Measurements from ENCODE around the gene FAM177A1.
A peak's percentile ranks its signal among the peaks of the same experiment; 100 is the strongest.
"Not testable (repeated sequence)": the region's sequence is repeated elsewhere in the genome, so short reads cannot be mapped to it uniquely, and the experiment has no call there.

The FAM177A1 gene, protein sequence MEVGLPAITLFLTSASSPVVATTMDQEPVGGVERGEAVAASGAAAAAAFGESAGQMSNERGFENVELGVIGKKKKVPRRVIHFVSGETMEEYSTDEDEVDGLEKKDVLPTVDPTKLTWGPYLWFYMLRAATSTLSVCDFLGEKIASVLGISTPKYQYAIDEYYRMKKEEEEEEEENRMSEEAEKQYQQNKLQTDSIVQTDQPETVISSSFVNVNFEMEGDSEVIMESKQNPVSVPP

DNA sequence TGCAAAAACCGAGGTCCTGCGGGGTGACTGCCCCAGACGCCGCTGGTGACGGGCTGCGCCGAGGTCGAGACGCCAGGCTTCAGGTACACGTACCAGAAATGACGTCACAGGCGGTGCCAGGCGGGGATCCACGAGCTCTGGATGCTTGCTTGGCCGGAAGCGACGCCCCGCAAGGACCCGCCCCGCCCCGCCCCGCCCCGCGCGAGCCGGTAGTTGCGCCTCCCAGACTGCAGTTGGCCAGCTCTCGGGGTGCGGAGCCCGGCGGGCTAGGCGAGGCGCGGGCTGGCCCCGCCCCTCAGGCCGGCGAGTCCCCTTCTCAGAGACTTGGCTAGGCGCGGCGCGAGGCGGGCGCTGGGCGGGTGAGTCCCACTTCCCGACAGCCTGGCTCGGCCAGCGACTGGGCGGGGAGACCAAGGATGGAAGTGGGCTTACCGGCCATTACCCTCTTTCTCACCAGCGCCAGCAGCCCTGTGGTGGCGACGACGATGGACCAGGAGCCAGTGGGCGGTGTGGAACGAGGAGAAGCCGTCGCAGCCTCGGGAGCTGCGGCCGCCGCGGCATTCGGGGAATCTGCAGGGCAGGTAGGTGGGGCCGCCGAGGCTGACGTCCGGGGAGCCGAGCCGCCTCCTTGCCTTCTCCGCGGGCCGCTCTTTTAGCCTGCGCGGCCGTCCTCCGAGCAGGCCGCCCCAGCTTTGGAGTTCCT, at the start of gene FAM177A1:
Gene FAM177A1, plus strand, starts transcription at position 225 of the 703 bp plus-strand sequence. Its CDS starts 192 bp downstream, at position 417.
- DNase-seq (ENCODE audit: low read depth): peak; percentile 68

DNA sequence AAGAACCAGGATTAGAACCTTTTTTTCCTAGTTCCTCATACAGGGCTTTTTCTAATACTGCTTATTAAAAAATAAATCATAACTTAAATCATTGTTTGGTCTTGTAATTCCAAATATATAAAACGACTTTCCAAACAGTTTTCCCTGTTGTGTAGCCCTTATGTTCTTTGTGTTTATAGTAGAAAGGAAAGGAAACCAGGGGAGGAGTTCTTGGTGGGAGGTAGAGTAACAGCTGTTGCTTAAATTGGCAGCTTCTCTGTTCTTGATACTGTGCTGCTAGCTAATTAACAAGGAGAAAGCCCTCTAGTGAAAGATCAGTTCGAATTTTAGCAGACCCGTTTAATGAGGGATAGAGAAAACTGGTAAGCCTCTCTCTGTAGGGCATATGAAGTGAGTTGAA, 48.3 kb upstream of the FAM177A1 start:
- DNase-seq (ENCODE audit: low read depth): no peak

DNA sequence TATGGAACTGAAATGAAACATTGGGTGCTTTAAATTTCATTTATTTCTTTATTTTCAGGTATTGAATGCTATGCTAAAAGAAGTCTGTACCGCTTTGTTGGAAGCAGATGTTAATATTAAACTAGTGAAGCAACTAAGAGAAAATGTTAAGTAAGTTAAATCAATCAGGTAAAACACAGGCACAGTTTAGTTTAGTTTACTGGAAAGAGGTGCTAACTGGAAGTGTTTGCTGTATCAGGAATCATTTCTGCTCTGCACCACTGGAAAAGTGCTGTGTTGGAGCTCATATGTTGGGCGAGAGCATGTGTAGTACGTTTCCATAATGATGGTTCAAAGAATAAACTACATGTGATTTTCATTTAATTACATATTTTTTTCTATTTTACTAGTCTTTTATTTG, 46.6 kb upstream of the FAM177A1 start:
- no peak for DNase-seq (ENCODE audit: low read depth)

DNA sequence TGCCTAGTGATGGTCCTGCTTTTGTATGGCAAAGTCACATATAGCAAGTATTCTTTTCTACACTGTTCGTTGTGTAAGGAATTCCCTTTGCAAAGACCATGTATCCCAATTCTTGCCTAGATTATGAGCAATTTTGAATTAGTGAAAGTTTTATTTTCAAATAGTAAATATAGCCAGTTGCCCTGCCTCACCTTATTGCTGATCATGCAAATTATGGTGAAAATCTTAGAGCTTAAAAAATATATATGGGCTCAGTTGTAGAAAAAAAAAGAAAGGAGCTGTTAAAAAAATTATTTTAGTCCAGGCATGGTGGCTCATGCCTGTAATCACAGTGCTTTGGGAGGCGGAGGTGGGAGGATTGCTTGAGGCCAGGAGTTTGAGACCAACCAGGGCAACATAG, 44.5 kb upstream of the FAM177A1 start:
- no peak for DNase-seq (ENCODE audit: low read depth)

DNA sequence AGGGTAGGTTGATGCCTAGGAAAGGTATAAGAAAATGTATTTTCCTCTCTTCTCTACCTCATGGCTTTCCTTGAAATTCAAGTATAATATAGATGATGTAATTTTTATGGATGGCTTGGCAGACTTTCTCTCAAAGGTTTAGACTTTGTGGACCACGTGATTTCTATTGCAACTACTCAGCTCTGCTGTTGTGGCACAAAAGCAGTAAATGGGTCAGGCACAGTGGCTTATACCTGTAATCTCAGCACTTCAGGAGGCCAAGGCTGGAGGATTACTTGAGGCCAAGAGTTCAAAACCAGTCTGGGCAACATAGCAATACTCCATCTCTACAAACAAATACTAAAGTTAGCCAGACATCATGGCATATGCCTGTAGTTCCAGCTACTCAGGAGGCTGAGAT, 41.2 kb upstream of the FAM177A1 start:
- DNase-seq (ENCODE audit: low read depth): no peak

DNA sequence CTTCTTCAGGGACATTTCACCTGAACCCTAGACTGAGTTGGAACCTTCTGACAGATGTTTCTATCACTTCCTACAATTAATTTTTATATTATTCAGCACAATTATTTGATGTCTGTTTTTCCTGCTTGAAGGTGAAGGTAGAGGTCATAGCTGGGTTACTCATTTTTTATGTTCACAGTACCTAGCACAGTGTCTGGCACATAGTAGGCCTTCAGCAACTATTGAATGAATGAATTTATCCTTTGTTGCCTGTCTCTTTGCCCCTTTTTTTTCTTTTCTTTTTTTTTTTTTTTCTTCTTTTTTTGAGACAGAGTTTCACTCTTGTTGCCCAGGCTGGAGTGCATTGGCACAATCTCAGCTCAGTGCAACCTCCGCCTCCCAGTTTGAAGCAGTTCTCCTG, 29.5 kb upstream of the FAM177A1 start:
- no peak for DNase-seq (ENCODE audit: low read depth)

DNA sequence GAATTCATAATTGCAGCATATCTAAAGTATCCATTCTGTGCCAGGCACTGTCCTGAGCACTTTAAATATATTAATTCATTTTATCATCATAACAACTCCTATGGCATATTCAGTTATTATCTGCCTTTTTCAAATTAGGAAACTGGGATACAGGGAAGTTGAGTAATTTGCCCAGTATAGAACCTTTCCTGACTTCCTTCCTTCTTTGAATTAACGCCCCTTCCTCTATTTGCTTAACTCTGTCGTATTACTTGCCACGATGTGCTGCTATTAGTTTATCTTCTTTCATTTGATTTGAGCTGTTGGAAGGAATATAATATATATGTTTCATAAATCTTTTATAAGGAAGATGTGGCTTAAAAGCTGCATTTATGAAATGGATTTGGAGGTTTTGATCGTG, 25.4 kb upstream of the FAM177A1 start:
- no peak for DNase-seq (ENCODE audit: low read depth)

DNA sequence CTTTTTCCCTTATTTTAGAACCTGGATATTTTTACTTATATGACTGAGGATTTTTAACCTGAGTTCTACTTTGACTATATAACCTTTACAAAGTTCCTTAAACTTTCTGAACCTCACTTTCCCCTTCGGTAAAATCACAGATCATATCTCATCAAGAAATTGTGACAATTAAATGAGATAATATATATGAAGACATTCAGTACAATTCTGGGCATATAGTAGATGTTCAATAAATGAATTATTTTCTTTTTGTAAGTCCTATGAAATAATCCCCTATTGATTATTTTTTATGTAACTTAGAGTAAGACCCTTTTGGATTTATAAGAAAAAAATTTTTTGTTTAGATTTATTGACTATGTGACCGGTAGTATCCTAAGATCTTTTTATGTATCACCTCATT, 17.6 kb upstream of the FAM177A1 start:
- DNase-seq (ENCODE audit: low read depth): no peak

DNA sequence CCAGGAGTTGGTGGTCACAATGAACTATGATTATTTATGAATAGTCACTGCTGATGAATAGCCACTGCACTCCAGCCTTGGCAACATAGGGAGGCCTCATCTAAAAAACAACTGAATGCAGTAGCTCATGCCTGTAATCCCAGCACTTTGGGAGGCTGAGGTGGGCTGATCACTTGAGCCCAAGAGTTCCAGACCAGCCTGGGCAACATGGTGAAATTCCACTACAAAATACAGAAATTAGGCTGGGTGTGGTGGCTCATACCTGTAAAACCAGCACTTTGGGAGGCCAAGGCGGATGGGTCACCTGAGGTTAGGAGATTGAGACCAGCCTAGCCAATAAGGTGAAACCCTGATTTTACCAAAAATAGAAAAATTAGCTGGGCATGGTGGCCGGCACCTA, 13.5 kb upstream of the FAM177A1 start:
- DNase-seq (ENCODE audit: low read depth): no peak

DNA sequence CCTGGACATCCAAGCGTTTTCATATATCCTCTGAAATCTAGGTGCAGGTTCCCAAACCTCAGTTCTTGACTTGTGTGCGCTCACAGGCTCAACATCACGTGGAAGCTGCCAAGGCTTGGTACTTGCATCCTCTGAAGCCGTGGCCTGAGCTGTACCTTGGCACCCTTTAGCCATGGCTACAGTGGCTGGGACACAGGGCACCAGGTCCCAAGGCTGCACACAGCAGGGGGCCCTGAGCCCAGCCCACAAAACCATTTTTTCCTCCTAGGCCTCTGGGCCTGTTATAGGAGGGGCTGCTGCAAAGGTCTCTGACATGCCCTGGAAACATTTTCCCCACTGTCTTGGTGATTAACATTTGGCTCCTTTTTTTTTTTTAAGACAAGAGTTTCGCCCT, 11.6 kb upstream of the FAM177A1 start:
- no peak for DNase-seq (ENCODE audit: low read depth)

DNA sequence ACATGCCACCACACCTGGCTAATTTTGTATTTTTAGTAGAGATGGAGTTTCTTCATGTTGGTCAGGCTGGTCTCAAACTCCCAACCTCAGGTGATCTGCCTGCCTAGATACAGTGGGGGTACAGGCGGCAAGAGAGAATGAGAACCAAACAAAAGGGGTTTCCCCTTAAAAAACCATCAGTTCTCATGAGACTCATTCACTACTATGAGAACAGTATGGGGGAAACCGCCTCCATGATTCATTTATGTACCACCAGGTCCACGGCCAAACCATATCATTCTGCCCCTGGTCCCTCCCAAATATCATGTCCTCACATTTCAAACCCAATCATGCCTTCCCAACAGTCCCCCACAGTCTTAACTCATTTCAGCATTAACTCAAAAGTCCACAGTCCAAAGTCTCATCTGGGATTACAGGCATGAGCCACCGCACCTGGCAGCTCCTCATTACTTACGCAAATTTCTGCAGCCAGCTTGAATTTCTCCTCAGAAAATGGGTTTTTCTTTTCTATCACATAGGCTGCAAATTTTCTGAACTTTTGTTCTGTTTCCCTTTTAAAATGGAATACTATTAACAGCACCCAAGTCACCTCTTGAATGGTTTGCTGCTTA, 11.0 kb upstream of the FAM177A1 start:
- not testable (repeated sequence) for DNase-seq (ENCODE audit: low read depth)

DNA sequence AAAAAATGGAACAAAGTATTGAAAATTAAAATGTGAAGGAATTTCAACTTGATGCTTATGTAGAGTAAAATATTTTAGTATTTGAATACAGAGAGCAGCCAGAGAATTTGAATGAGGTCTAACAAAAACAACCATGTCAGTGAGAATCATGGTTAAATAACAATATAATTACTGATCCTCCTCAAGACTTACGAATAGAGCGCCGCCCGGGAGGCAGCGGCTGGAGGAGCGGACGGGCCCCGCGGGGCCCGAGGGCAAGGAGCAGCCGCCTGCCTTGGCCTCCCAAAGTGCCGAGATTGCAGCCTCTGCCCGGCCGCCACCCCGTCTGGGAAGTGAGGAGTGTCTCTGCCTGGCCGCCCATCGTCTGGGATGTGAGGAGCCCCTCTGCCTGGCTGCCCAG, 7.8 kb upstream of the FAM177A1 start:
- not testable (repeated sequence) for DNase-seq (ENCODE audit: low read depth)

DNA sequence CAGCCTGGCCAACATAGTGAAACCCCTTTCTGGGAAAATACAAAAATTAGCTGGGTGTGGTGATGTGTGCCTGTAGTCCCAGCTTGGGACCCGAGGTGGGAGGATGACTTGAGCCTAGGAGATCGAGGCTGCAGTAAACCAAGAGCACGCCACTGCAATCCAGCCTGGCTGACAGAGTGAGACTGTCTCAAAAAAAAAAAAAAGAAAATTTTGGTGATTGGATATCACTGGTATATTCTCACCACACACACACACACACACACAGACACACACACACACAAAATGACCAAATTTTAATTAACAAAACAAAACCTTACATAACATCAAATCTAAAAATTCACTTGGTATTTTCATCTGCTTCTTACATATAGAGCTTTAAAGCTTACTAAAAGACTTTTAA, 3.4 kb upstream of the FAM177A1 start:
- DNase-seq (ENCODE audit: low read depth): no peak

DNA sequence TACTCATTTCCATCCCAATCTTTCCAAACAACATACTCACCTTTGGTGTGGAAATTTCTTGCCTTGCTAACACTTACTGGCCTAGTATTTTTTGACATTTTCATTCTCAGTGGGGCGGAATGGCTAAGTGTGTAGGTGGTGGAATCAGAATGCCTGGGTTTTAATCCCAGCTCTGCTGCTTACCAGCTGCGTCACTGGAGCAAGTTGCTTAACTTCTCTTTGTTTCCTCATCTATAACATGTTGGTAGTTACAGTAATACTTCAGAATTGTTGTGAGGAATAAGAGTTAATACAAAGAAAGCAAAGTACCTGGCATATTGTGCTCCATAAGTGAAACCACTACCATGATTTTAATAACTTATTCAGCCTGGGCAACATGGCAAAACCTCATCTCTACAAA, 3.0 kb upstream of the FAM177A1 start:
- no peak for DNase-seq (ENCODE audit: low read depth)

DNA sequence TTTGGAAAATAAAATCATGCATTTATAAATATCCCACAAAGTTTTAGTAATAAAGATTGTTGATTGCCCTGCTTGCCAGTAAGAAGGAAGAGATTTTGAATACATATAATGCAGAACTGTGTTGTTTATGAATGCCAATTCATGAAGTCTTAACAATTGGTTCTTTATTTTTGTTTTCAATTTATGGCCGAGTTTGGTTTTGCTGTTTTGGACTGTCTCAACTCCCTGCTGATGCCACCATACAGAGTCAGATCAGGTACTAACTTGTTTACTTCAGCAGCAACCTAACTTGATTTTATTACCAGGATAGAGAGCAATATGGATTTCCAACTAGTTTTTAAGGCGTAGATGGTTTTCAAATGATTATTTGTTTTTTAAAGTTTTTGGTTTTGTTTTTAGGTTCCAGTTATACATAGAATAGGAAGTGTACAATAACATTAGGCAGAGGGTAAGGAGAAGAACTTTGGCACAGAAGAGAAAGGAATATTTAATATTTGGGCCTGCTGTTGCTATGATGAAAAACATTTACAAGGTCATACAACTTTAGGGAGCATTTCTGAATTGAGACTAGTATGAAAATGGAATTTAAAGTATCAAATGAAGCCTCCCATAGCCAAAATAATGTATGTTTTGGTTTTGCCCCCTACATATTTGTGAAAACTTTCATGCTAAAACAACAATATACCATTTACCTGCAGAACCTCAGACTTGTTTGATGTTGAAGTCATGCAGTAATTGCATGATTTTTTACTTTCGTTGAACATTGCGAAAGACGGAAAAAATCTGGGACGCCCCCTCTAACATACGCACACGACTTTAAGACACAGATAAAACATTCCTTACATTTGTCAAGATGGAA, 904 bp upstream of the FAM177A1 start:
- no peak for DNase-seq (ENCODE audit: low read depth)

DNA sequence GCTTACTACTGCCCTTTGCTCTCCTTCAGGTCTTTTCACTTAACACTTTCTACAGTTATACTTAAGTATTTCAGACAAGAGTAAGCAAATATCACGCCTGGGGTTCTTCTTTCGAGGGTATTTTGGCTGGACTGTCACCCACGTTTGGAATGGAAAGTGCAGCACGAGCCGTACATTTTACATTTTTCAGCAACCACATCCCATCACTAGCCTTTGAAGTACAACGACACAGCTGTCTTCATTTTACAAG, 349 bp upstream of the FAM177A1 start:
- no peak for DNase-seq (ENCODE audit: low read depth)

DNA sequence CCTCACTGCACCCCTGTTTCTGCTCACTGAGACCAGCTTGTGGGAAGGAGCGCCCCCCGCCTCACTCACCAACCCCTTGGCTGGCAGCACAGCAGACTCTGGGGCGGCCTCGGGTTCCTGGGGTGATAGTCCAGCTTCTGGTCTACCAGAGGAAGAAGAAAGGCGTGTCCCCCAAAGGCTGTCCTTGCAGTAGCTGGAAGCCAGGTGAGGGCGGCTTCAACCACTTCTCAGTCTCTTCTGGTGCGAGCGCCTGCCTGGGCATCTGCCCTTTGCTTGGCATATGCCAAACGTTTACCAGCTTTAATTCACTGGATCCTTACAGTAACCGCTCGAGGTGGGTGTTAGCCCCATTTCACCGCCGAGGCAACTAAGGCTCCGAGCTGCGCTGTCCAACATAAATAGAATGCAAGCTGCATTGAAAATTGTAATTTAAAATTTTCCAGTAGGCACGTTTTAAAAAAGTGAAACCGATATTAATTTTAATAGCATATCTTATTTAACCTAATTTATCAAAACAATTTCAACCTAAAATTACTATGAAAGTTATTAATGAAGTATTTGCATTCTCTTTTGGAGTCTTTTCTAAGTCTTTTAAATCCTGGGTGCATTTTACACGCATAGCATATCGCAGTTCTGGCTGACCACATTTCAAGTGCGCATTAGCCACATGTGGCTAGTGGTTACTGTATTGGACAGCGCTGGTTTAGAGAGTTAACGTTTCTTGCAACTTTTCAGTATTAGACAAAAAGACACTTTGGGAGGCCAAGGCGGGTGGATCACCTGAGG, 872 bp downstream of the FAM177A1 start:
- DNase-seq (ENCODE audit: low read depth): no peak

DNA sequence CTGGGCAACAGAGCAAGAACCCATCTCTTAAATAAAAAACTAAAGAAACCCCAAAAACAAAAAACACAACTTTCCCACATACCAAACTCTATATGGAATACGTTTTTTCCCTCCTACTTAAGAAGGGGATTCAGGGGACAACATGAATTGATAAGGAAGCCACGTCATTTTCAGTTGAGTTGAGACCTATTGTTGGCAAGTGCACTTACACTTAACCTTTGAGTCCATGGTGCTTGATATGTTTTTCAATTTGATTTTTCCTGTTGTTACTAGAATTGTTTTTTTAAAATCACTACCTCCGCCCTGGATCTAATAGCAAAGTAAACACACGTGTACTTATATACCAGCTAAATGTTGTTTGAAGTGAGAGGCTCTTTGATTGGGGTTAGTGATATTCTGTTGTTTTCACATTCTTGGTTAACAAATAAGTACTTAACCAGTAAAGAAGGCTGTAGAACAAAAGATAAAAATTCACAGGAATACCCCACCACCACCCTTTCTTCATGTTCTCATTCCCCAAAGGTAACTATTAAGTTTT, 2.0 kb downstream of the FAM177A1 start:
- DNase-seq (ENCODE audit: low read depth): no peak

DNA sequence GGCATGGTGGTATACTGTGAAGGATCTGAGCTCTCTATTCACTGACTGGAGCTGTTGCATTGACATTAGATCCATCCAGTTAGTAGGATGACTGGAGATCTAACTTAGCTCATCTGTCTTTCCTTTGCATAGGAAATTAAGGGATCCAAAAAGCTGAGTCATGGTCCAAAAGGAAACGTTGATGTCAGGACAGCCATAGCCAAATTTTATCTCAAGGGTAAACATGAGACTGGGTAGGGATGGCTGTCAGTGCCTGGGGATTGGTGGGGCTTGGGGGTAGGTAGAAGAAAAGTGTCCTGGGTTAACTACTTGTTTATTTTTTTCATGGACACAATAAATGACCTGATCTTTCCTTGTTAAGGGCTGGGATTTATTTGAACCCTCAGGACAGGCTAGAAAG, 4.6 kb downstream of the FAM177A1 start:
- DNase-seq (ENCODE audit: low read depth): no peak

DNA sequence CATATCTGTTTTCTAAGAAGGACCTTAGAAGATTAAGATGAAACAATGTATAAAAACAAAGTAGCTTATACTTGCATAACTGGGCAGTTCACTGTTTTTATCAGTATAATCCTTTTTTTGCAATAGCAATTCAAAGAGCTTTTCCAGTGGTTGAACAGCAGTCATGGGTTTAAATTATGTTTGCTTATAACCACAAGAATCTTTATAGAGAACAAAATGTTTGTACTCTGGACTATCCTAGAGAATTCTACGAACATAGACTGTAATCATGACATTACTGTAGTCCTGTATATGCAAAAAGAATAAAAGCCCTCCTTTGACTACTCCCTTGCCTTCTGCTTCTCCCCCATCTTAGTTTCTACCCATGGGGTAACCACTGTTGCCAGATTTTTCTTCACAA, 5.7 kb downstream of the FAM177A1 start:
- DNase-seq (ENCODE audit: low read depth): no peak

DNA sequence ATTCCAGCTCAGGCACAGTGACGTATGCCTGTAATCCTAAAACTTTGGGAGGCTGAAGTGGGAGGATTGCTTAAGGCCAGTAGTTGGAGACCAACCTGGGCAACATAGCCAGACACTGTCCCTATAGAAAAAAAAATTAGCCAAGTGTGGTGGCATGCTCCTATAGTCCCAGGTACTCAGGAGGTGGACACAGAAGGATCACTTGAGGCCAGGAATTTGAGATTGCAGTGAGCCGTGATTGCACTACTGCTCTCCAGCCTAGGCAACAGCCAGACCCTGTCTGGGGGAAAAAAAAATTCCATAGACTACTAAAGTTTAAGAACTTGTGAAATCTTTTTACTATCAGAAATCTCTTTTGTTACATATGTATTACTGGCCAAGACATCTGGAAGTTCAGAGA, 6.6 kb downstream of the FAM177A1 start:
- DNase-seq (ENCODE audit: low read depth): no peak

Data from CMK (cell line).